Upper lobe of left lung (tissue), 4 donors: ENCODE measurements around the gene TCF7L1.

Source experiments
- EP300 ChIP-seq, 4 donors: sonication (generic); formaldehyde crosslinking; IDR thresholded peaks; one replicate each; pipeline ENCODE4 v1.5.1; 2017; ENCODE audit warnings: antibody characterized with exemption in 4 of 4, control low read depth in 2 of 4
- POLR2A ChIP-seq, 4 donors: fragments of 450-650 bp; IDR thresholded peaks; one replicate each; pipeline ENCODE4 v1.5.1; 2016 to 2017; ENCODE audit warnings: antibody characterized with exemption in 4 of 4, mild to moderate bottlenecking in 2 of 4
- POLR2AphosphoS5 ChIP-seq, 2 donors: sonication (generic); formaldehyde crosslinking; IDR thresholded peaks; one replicate each; pipeline ENCODE4 v1.5.1; 2017; ENCODE audit warnings: antibody characterized with exemption in 2 of 2
- TF ChIP-seq, protein P1 (sequence below), 6 experiments: fragments of 450-650 bp in 4 of 6; fragments of 200-600 bp in 2 of 6; sonication (generic) in 2 of 6; IDR thresholded peaks; one replicate each; pipeline ENCODE4 v1.5.1; 2016 to 2019; ENCODE audit warnings: antibody characterized with exemption in 6 of 6

- TF ChIP-seq POLR2A (IDR thresholded peaks at IDR 0.05): no peak
- TF ChIP-seq, protein P1, sequence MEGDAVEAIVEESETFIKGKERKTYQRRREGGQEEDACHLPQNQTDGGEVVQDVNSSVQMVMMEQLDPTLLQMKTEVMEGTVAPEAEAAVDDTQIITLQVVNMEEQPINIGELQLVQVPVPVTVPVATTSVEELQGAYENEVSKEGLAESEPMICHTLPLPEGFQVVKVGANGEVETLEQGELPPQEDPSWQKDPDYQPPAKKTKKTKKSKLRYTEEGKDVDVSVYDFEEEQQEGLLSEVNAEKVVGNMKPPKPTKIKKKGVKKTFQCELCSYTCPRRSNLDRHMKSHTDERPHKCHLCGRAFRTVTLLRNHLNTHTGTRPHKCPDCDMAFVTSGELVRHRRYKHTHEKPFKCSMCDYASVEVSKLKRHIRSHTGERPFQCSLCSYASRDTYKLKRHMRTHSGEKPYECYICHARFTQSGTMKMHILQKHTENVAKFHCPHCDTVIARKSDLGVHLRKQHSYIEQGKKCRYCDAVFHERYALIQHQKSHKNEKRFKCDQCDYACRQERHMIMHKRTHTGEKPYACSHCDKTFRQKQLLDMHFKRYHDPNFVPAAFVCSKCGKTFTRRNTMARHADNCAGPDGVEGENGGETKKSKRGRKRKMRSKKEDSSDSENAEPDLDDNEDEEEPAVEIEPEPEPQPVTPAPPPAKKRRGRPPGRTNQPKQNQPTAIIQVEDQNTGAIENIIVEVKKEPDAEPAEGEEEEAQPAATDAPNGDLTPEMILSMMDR (IDR thresholded peaks at IDR 0.05): no peak
- no peak for TF ChIP-seq EP300 (IDR thresholded peaks at IDR 0.05)
- TF ChIP-seq POLR2AphosphoS5 (IDR thresholded peaks at IDR 0.05): no peak
Observed at GRCh38 chr2:85255813-85256594, 122.8 kb downstream of the TCF7L1 start.
